Measurements from ENCODE around the gene SNX32.
"Not testable (repeated sequence)": the region's sequence is repeated elsewhere in the genome, so short reads cannot be mapped to it uniquely, and the experiment has no call there.

SNX32 gene

DNA sequence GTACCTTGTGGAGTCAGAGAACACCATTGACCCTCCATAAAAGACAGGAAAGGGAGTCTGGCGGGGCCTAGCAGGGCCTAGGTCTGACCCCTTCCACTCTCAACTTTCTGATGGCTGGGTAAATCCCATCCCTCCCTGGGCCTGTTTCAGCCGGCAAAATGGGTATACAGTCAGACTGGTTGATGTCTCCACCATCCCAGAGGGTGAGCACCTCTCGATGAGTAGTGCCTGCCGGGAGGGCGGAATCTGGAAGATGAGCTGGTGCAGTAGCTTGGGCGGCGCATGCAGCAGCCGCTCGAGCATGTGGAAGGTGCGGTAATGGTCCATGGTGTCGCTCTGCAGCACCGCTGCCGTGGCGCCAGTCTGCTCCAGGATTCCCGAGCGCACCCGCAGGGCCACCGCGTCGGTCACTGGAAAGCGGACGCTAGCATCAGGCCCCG lies 54.0 kb downstream of the SNX32 start:
- DNase-seq: no peak

DNA sequence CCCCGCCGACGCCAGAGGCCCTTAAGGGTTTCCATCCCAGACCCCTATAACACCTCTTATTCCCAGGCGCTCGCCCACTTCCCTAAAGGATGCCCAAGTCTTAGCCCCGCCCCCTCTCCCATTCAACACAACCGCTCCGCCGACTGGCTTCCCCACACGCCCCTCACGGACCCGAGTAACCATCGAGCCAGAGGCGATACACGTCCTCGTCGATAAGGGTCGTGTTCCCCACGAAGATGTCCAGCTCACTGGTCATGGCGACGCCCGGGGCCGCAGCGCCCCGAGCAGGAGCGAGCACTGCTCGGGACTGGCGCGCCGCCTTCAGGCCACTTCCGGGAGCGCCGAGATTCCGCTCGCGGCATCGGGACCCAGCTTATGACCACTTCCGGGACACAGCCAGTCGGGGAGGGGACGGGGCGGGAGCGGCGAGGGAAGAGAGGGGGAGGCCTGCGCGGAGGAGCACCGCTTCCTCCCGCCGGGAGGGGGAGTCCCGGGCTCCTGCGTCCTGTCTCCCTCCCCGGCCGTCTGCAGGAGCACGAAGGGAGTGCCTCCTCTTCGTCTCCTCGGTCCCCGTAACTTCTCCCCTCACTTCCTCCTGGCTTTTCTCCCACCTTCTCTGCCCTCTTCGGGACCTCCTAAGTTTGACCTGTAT lies 54.5 kb downstream of the SNX32 start, which contains the start of gene FIBP:
Gene FIBP, minus strand, starts transcription at position 309 of the 652 bp plus-strand sequence. Its CDS starts 53 bp downstream, at position 256.
- peak; percentile 89 for DNase-seq

DNA sequence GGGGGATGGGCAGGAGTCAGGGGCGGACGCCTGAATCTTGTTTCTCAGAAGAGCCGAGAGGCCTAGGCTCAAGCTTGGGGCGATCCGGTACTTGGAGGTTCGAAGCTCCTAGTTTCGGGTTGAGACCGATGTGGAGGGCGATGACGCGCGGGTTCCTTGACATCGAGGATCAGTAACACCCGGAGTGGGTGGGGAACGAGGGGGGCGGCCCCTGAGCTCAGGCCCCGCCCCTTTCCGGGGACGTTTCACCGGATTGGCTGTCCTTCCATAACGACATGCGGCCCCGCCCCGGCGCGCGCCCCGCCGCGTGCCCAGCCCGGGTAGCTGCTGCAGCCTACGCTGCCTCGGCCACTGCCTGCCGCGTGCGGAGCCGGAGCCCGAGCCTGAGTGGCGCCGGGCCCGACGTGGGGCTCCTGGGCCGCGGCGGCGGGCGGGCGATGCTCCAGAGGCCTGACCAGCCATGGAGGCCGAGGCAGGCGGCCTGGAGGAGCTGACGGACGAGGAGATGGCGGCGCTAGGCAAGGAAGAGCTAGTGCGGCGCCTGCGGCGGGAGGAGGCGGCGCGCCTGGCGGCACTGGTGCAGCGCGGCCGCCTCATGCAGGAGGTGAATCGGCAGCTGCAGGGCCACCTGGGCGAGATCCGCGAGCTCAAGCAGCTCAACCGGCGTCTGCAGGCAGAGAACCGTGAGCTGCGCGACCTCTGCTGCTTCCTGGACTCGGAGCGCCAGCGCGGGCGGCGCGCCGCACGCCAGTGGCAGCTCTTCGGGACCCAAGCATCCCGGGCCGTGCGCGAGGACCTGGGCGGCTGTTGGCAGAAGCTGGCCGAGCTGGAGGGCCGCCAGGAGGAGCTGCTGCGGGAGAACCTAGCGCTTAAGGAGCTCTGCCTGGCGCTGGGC lies 56.8 kb downstream of the SNX32 start, which contains the start of gene CCDC85B:
Gene CCDC85B, plus strand, starts transcription at position 350 of the 895 bp plus-strand sequence. Its CDS starts 111 bp downstream, at position 461.
- peak; percentile 87 for DNase-seq

DNA sequence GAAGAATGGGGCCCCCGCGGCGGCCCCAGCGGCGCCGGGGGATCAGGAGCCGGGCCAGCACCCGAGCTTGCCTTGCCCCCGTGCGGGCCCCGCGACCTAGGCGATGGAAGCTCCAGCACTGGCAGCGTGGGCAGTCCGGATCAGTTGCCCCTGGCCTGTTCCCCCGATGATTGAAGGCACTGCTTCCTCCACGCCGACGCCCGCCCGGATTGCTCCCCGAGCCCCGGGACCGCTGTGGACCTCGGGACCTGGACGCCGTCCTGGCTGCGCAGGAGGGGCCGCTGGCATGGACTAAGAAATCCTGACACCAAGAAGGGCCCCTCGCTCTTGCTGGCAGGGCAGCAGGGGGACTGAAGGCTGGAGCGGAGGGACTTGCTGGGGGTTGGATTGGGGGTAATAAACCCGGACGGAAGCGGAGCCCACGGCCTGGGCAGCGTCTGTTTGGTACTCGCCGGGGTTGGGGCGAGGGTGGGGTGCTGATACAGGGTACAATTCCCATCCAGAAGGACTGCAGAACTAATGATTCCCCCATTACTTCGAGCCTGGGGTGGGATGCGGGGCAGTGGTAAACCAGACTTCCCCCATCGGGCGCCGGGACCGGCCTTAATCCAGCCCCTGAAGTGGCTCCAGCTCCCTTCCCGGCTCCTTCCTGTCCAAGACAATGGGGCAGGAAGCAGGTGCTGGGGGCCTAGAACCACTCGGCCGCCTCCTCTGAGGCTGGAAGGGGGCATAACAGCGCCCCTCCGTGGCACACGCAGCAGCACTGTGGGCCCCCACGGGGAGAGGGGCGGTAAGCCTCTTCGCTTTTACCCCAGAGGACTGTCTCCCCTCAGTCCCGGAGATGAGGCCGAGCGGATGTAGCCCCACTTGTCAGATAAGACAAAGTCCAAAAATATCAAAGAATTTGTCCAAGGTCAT lies 57.7 kb downstream of the SNX32 start:
- DNase-seq: no peak

DNA sequence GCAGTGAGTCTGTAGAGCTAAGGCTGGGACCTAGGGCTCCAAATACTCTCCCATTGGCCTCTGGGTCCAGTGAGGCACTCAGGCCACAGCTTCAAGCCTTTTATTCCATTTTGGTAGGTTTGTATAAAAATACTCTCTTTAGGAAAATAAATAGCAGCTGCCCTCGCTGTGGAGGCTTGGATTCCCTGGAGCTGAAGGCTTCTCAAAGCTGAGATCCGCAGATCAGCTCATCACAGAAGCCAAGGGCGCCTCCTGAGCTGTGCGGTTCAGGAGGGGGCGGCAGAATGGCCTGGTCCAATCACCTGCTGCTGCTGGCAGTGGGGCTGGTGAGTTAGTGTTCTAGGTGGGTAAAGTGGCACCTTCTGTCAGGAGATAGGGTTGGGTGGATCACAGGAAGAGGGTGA lies 58.4 kb downstream of the SNX32 start:
- DNase-seq: not testable (repeated sequence)

DNA sequence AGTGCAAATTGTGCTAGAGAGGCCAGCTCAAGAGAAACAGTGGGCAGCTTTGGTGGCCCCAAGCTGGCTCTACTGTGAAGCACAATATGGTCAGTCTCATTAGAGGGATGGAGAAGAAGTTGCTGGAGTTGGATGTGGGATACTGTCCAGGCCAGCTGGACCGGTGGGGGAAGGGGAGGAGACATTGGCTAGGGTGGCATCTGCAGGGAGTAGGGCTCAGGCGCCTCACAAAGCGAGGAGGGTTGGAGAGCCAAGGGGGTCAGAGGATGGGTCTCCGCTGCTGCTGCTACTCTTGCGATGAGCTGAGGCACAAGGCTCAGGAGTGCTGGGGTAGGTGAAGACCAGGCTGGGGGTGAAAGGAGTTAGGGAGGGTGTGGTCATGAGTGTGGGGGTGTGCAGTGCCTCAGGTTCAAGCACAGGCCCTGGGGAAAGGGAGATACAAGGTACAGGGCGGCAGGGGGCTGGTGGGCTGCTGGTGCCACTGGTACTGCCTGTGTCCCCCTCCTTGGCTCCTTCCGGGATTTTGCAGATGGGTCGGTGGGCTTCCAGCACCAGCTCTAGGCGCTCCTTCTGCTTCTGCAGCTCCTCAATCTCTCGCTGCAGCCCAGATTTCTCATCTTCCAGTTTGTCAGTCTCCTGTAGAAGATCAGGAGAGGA lies 59.0 kb downstream of the SNX32 start:
- no peak for DNase-seq

DNA sequence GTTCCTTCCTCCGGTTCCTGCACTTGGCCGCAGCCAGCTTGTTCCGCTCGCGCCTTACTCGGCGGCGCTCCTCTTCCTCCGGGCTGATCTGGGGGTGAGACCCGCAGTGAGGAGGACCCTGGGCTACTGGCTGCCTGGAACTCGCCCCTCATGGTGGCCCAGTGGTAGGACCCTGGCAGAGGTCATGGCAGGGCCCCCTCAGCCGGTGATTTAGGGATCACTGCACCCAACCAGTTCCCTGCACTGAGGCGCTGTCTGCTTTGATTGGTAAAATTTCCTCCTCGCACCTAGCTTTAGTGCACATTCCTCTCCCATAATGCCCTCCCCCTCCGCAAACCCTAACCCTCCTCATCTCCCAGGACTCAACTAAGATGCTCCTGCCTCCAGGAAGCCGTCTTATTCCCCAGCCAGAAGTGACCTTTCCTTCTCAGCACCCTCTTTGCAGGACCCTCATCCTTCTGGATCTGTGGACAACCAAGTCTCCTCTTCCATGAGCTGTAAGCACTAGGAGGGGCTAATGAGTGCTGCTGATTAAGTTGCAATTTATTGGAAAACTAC lies 60.4 kb downstream of the SNX32 start:
- no peak for DNase-seq

DNA sequence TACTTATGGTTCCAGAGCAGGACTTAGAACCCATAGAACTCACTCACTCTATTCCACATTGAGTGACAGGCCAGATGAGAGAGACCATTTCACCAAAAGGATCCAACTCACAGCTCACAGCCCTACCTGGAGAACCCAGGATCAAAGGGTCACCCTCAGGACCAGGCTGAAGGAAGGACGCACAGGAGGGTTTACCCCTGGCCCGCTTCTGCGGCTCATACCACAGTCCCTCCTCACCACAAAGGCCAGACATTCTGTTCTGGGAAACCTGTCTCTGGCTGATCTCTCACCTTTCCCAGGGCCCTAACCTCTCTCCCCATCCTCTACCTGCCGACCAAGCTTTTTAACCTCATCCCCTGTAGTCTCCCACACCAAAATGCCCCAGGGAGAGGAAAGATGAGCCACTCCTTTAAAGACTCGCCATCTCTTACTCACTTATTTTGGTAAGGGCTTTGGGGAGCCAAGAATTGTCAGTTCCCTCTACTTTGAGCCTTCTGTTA lies 61.8 kb downstream of the SNX32 start:
- DNase-seq: no peak

DNA sequence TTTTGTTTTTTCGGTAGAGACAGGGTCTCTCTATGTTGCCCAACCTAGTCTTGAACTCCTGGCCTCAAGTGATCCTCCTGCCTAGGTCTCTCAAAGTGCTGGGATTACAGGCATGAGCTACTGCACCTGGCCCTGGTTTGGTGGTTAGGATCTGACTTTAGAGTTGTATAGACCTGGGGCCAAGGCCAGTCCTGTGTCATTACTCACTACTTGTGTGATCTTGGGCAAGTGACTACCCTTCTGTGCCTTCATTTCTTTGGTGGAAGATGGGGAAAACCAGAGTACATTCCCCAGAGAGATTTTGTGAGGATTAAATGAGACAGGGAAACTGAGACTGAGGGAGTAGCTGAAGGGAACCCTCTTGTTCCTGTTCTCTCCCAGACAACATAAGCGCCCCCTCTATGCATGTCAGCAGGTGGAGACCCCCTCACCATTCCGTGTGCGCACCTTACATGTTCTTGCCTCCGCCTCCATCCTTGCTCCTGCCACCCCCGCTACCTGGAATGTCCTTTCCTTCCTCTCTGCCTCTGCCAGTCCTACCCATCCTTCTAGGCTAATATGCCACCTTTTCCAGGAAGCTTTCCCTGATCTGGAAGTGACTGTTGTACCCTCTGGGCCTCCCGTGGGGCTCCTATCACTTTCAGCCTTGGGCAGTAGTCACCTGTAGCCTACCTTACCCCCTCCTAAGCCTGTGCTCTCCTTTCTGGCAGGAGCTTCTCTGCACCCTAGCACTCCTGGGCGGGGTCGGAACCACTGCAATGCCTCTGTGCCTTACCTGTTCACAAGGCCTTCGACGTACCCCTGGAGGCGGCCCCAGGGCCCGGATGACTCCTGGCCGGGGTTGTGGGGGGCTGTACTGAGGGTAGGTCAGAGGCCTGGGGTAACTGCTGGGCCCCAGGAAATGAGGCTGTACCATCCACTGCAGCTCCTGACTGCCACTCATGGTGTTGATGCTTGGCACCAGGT lies 62.6 kb downstream of the SNX32 start:
- no peak for DNase-seq

DNA sequence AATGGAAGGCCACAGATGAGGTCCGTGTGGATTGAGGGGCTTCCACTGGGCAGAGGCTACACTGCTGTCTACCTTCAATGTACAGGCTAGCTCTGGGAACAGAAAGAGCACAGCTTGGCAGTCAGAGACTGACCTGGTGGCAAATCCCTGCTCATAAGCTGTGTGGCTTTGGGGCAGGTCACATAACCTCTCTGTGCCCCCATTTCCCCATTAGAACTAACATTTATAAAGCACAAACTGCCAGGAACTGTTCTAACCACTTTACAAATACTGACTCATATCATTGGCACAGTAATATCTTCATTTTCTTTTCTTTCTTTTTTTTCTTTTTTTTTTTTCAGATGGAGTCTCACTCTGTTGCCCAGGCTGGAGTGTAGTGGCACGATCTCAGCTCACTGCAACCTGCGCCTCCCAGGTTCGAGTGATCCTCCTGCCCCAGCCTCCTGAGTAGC lies 63.3 kb downstream of the SNX32 start:
- no peak for DNase-seq

DNA sequence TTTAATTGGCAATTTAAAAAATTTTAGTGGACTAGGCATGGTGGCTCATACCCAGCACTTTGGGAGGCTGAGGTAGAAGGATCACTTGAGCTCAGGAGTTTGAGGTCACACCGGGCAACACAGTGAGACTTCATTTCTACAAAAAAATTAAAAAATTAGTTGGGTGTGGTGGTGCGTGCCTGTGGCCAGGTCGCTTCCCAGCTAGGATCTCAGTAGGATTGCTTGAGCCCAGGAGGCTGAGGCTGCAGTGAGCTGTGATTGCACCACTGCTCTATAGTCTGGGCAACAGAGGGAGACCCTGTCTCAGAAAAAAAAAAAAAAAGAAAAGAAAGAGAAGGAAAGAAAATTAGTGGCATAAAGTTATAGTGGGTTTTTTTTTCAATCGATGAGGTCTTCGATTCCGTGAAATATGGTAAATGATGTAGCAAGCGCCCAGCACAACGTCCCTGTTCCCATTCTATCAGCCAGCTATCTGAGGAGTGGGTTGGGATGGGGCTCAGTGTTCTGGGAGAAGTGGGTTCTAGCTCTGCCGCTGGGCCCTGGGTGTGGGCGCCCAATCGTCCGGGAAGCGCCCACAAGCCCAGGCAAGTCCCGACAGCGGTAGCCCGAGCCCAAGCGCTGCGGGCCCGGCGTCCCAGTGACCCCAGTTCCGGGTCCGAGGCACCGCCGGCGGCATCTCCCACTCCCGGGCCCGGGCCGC lies 65.0 kb downstream of the SNX32 start:
- no peak for DNase-seq

DNA sequence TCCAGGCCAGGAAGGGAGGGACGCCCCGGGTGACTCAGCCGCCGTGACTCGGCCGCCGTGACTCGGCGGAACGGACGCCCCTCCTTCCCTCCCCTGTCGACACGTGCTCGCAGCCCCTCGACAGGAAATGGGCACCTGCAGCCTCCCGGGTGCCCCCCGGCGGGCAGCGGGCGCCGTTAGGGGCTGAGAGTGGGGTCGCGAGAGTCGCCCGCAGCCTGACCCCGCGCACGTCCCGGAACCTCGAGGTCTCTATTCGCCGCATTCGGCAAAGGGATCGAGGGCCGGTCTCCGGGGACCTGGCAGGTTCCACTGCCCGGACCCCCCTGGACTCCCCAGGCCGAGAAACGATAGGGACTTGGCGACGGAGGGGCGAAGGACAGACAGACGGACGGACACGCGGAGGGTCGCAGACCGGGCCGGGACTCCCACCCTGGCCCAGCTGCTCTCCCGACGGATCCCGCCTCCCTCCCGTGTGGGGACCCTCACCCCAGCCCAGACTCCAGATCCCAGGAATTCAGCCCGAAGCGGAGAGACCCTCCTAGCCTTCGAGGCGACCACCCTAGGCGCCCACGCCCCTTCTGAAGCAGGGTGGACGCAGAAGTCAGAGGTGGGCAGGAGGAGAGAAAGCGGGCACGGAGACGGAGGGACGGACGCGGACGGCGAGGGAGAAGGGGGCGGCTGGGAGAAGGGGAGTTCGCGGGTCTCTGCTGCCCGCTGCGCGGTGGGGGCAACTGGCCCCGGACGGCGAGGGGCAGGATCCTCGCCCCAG lies 65.8 kb downstream of the SNX32 start:
- no peak for DNase-seq

DNA sequence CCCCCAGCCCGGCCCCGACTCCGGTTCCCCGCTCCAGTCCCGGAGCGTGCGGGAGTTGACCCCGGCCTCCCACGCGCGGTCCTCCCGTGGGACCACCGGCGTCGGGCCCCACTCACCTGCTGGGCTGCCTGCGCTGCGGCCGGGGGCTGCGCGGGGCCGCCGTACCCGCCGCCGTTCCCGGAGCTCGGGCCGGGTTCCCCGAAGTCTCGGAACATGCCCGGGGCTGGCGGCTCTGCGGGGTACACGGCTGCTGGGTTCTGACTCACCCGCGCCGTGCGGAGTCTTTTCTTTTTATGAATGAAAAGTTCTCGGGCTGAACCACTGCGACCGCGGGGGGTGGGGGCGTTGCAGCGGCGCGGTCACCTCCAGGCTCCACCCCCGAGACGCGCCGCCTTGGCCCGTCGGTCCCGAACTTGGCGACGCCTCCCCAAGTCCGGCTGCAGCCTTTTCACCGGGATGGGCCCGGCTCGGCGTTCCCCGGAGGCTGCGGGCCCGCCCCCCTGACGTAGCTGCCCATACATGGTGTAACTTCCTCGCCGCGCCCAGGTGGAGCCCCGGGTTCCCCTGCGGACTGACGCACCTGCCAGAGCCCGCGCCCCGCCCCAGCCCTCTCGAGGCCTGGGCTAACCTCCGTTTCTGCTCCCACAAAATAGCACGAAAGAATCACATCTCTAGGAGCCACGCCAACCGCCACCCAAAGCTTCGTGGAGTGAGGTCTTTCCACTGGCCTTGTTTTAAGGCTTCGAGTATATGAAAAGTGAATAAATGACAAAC lies 66.5 kb downstream of the SNX32 start, which contains the start of gene FOSL1:
Gene FOSL1, minus strand, starts transcription at position 264 of the 774 bp plus-strand sequence. Its CDS starts 49 bp downstream, at position 215.
- DNase-seq: peak; percentile 72

DNA sequence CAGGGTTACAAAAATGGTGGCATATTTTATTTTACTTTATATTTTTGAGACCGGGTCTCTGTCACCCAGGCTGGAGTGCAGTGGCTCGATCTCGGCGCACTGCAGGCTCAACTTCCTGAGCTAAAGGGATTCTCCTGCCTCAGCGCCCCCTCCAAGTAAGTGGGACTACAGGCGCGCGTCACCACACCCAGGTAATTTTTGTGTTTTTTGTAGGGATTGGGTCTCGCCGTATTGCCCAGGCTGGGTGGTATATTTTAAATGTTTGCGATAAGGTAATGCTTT lies 67.1 kb downstream of the SNX32 start:
- DNase-seq: no peak

DNA sequence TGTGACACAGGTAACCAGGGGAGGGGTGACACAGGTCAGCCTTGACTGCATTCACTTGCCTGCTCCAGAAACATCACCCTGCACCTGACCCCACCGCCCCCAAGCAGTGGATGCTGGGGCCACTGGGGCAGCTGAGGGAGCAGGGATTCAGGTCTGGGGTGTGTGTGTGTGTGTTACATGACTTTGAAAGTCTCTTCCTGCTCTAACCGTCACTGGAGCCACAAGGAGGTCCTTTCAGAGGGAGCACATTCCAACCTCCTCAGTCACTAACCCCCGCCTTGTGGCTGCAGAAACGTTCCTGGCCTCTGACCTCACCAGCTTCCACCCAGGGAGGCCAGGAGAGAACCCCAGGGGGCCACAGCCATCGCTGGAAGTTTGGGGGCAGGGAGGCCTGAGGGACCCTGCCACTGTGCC lies 69.3 kb downstream of the SNX32 start:
- no peak for DNase-seq

Data from NCI-H1048 (cell line).